Measurements from ENCODE around the gene WNT9B.

- no peak for TF ChIP-seq CTCF (IDR thresholded peaks at IDR 0.05; ENCODE audit: low read depth, low read length, missing input control)
- no peak for TF ChIP-seq MAX (IDR thresholded peaks at IDR 0.05)
- no peak for TF ChIP-seq YY1 (IDR thresholded peaks at IDR 0.05)
- no peak for TF ChIP-seq EGR1 (IDR thresholded peaks at IDR 0.05; ENCODE audit: low read depth in 2 of 2)
- TF ChIP-seq TAF1 (conservative IDR thresholded peaks at IDR 0.05): no peak
- no peak for TF ChIP-seq NR2F2 (IDR thresholded peaks at IDR 0.05)
- TF ChIP-seq HNF4G (IDR thresholded peaks at IDR 0.05): no peak
- TF ChIP-seq ATF3 (IDR thresholded peaks at IDR 0.05): no peak
Observed at GRCh38 chr17:46889992-46890564, 38.7 kb downstream of the WNT9B start.

All from liver (tissue), 3 donors.